ENCODE measurements around the gene ALDH3B1.

ALDH3B1 gene

GRCh38 chr11:67997475-67997921, 12.6 kb upstream of the ALDH3B1 start:
- no peak for DNase-seq

- no peak for DNase-seq
Measured at GRCh38 chr11:67998150-67999045, 11.7 kb upstream of the ALDH3B1 start.

- DNase-seq, result no peak
Measured at GRCh38 chr11:67999201-67999629, 10.9 kb upstream of the ALDH3B1 start.

- no peak for DNase-seq
Measured at GRCh38 chr11:67999704-68000103, 10.4 kb upstream of the ALDH3B1 start.

- no peak for DNase-seq
Measured at GRCh38 chr11:68002575-68002937, 7.6 kb upstream of the ALDH3B1 start.

- DNase-seq, result peak; percentile 12
Measured at GRCh38 chr11:68002938-68003845, 6.9 kb upstream of the ALDH3B1 start.

GRCh38 chr11:68003846-68004550, 6.1 kb upstream of the ALDH3B1 start, which contains the start of gene UNC93B1:
Gene UNC93B1, minus strand, starts transcription at chr11:68004097. Its CDS starts 54 bp downstream, at chr11:68004043.
- DNase-seq, result no peak

- no peak for DNase-seq
Measured at GRCh38 chr11:68004551-68005335, 5.4 kb upstream of the ALDH3B1 start.

- no peak for DNase-seq
Measured at GRCh38 chr11:68006606-68007166, 3.4 kb upstream of the ALDH3B1 start.

GRCh38 chr11:68007498-68008380, 2.4 kb upstream of the ALDH3B1 start:
- DNase-seq, result no peak

GRCh38 chr11:68008381-68009337, 1.5 kb upstream of the ALDH3B1 start:
- DNase-seq, result peak; percentile 15

- no peak for DNase-seq
Measured at GRCh38 chr11:68009391-68010089, 587 bp upstream of the ALDH3B1 start.

- no peak for DNase-seq
Measured at GRCh38 chr11:68011051-68011943, 1.2 kb downstream of the ALDH3B1 start.

- no peak for DNase-seq
Measured at GRCh38 chr11:68012044-68012842, 2.1 kb downstream of the ALDH3B1 start.

GRCh38 chr11:68012843-68013610, 2.9 kb downstream of the ALDH3B1 start:
- no peak for DNase-seq

GRCh38 chr11:68013611-68014156, 3.6 kb downstream of the ALDH3B1 start:
- DNase-seq, result peak; percentile 40

Data from NCI-H2029 treated with DMSO at 0.1 percent for 48 hours (cell line).